ENCODE measurements around the gene ABCA1. TPM values are rescaled to one million over a fixed set of nuclear protein-coding genes. Genes with fewer than 3 reads are reported as not detected.
"Not testable (repeated sequence)": the region's sequence is repeated elsewhere in the genome, so short reads cannot be mapped to it uniquely, and the experiment has no call there.

ABCA1 gene
- total RNA-seq, 1 experiment from 2014 or later: 8.9 TPM

DNA sequence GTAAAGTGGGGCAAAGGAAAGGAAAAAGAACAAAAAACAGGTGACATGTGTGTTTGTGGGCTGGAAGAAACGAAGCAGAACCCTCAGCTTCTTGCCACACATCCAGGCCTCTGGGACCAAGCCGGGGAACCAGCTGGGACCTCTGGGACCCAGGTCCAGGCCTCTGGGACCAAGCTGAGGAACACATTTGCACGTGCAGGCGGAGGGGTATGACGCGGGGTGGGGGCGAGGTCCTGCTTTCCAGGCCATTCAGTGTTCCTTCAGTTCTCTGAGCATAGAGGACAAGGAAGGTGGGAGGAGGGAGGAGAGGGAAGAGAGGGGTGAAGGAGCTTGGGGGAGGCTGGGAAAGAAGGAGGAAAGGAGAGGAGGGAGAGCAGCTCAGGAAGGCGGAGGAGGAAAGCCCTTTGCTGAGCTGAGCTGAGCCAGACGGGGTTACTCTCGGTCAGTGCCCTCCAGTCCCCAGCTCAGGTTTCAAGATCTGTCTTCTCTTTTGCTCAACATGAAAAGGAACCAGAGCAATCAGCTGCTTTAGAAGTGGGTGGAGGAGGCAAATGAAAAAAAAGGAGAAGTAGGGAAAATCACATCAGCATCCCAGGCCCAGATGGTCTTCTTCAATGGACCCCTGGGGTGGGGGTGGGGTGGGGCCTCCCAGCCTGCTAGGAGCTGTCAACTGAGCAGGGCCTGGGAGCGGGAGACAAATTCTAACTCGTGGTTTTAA lies 59.1 kb downstream of the ABCA1 start:
- H3K4me1 ChIP-seq (replicated peaks): peaks cover 83% of the 10 kb centered on the region
- H3K9me3 ChIP-seq (replicated peaks): no peaks in the 10 kb centered on the region

GRCh38 chr9:104868303-104868686 lies 59.7 kb downstream of the ABCA1 start:
- Histone ChIP-seq H3K36me3 (no peaks in the 10 kb centered on the region), H3K9me3 (replicated peaks) (no peaks in the 10 kb centered on the region), H3K4me3 (no peak overlapping the region), H3K27me3 (replicated peaks) (no peaks in the 10 kb centered on the region), H3K27ac (no peak overlapping the region), H3K4me1 (replicated peaks) (peaks cover 83% of the 10 kb centered on the region)
- DNase-seq (ENCODE audit: low read depth in 1 of 2, low spot score in 2 of 2): no peak

More for the DNA sequence above, 59.1 kb downstream of the ABCA1 start:
- DNase-seq (ENCODE audit: low read depth in 1 of 2, low spot score in 2 of 2): peak; percentile 47 to 48
- Histone ChIP-seq H3K36me3 (no peaks in the 10 kb centered on the region), H3K27me3 (replicated peaks) (no peaks in the 10 kb centered on the region), H3K27ac (peak overlapping the region; percentile 30), H3K4me3 (no peak overlapping the region)

GRCh38 chr9:104866191-104866590 lies 61.8 kb downstream of the ABCA1 start:
- DNase-seq (ENCODE audit: low read depth in 1 of 2, low spot score in 2 of 2): no peak
- Histone ChIP-seq H3K4me1 (replicated peaks) (peaks cover 66% of the 10 kb centered on the region), H3K4me3 (no peak overlapping the region), H3K27ac (no peak overlapping the region), H3K36me3 (no peaks in the 10 kb centered on the region), H3K9me3 (replicated peaks) (no peaks in the 10 kb centered on the region), H3K27me3 (replicated peaks) (no peaks in the 10 kb centered on the region)

DNA sequence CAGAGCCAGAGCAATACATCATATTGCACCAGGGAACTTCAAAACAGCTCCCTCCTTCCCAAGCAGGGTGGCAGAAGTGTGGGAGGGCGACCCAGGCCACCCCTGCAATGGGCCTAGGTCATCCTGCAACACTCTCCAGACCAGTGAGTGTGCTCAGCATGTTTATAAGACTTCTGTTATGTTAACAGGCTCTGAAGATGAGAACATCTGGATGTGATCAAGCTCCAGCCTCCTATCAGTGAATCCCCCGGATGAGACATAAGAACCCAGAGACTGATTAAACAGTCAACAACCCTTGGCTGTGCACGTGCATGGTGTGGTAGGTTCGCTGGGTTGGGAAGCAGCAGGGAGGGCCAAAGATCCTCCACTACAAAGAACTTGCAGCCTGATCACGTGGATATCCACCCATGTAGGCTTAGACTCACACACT lies 63.3 kb downstream of the ABCA1 start:
- H3K36me3 ChIP-seq: no peaks in the 10 kb centered on the region
- peak; percentile 81 to 91 for DNase-seq (ENCODE audit: low read depth in 1 of 2, low spot score in 2 of 2)
- no peaks in the 10 kb centered on the region for H3K9me3 ChIP-seq (replicated peaks)
- no peak overlapping the region for H3K4me3 ChIP-seq
- H3K27me3 ChIP-seq (replicated peaks): no peaks in the 10 kb centered on the region
- peaks cover 53% of the 10 kb centered on the region for H3K4me1 ChIP-seq (replicated peaks)
- H3K27ac ChIP-seq: peak overlapping the region; percentile 83

DNA sequence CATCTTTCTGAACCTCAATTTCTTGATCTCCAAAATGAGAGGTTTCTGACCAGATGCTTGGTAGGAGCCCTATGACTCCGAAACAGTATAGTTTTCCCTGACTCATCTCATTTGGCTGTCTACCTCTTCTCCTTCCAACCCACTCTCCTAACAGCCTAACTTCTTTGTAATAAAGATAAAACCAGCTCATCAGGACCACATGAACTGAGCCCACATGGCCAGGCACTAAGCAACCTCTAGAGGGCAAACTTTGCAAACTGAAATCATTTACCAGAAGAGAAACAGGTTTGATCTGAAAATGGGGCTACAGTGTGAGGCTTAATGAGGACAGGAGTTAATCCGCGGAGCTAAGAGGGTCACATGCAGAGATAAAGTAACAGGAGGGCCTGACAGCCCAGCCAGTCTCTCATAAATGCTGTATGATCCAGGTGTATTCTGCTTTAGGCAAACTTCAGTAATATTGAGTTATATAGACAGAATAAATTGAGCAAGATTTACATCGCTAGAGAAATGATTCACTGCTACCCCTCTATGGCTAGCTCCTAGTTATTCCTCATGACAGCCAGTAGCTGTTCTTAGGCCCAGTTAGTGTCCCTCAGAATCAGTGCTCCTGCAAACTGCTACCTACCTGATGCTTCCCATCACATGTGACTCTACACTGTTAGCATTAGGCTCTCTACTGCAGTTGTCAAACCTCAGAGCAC lies 64.6 kb downstream of the ABCA1 start:
- peak overlapping the region; percentile 83 for H3K27ac ChIP-seq
- H3K4me1 ChIP-seq (replicated peaks): peaks cover 40% of the 10 kb centered on the region

GRCh38 chr9:104861397-104861796 lies 66.6 kb downstream of the ABCA1 start:
- DNase-seq (ENCODE audit: low read depth in 1 of 2, low spot score in 2 of 2): no peak
- Histone ChIP-seq H3K36me3 (0 out of 2 replicates have a peak, but pooled peaks cover 5% of the 10 kb centered on the region), H3K4me3 (no peak overlapping the region), H3K4me1 (replicated peaks) (peaks cover 33% of the 10 kb centered on the region), H3K27ac (no peak overlapping the region), H3K9me3 (replicated peaks) (no peaks in the 10 kb centered on the region), H3K27me3 (replicated peaks) (no peaks in the 10 kb centered on the region)

More for the DNA sequence above, 64.6 kb downstream of the ABCA1 start:
- 0 out of 2 replicates have a peak, but pooled peaks cover 3% of the 10 kb centered on the region for H3K36me3 ChIP-seq
- DNase-seq (ENCODE audit: low read depth in 1 of 2, low spot score in 2 of 2): peak; percentile 50 to 64
- no peak overlapping the region for H3K4me3 ChIP-seq
- H3K27me3 ChIP-seq (replicated peaks): no peaks in the 10 kb centered on the region
- no peaks in the 10 kb centered on the region for H3K9me3 ChIP-seq (replicated peaks)

GRCh38 chr9:104860263-104860662 lies 67.7 kb downstream of the ABCA1 start:
- no peak for DNase-seq (ENCODE audit: low read depth in 1 of 2, low spot score in 2 of 2)
- Histone ChIP-seq H3K27me3 (replicated peaks) (no peaks in the 10 kb centered on the region), H3K36me3 (0 out of 2 replicates have a peak, but pooled peaks cover 5% of the 10 kb centered on the region), H3K27ac (no peak overlapping the region), H3K4me1 (replicated peaks) (peaks cover 23% of the 10 kb centered on the region), H3K4me3 (no peak overlapping the region), H3K9me3 (replicated peaks) (no peaks in the 10 kb centered on the region)

- Histone ChIP-seq H3K27ac (no peak overlapping the region), H3K4me1 (replicated peaks) (peaks cover 9% of the 10 kb centered on the region), H3K9me3 (replicated peaks) (no peaks in the 10 kb centered on the region), H3K36me3 (0 out of 2 replicates have a peak, but pooled peaks cover 5% of the 10 kb centered on the region), H3K27me3 (replicated peaks) (no peaks in the 10 kb centered on the region), H3K4me3 (no peak overlapping the region)
- DNase-seq (ENCODE audit: low read depth in 1 of 2, low spot score in 2 of 2): no peak
These were observed 69.1 kb downstream of the ABCA1 start for GRCh38 chr9:104858846-104859245.

- Histone ChIP-seq H3K4me3 (no peak overlapping the region), H3K9me3 (replicated peaks) (no peaks in the 10 kb centered on the region), H3K27ac (no peak overlapping the region), H3K4me1 (replicated peaks) (peaks cover 4% of the 10 kb centered on the region), H3K27me3 (replicated peaks) (no peaks in the 10 kb centered on the region), H3K36me3 (0 out of 2 replicates have a peak, but pooled peaks cover 6% of the 10 kb centered on the region)
- no peak for DNase-seq (ENCODE audit: low read depth in 1 of 2, low spot score in 2 of 2)
These were observed 69.7 kb downstream of the ABCA1 start for GRCh38 chr9:104858271-104858670.

DNA sequence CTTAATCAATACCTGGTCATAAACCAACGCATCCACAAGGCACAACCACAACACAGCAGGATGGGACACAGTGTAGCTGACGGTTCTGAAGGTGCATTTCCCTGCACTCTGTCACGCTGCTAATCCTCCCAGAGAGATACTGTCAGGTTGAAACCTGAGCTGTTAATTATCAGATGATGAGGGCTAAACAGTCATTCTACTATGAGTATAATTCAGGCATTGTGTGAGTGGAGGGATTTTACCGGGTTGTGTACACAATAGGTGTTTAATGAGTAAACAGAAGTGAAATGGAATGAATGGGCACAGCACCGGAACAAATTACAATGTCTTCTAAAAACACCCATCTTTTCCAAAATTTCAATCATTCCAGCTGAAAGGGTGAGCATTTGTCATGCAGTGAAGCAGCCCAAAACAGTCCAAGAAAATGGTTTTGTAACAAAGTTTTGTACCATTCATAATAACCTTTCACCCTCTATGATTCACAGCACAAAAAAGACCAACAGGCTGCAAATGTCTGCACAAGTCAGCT lies 71.5 kb downstream of the ABCA1 start:
- Histone ChIP-seq H3K4me1 (replicated peaks) (no peaks in the 10 kb centered on the region), H3K4me3 (no peak overlapping the region), H3K9me3 (replicated peaks) (no peaks in the 10 kb centered on the region), H3K27ac (no peak overlapping the region), H3K36me3 (peaks cover 10% of the 10 kb centered on the region; the same call in 1 of the 2 replicates), H3K27me3 (replicated peaks) (no peaks in the 10 kb centered on the region)
- DNase-seq (ENCODE audit: low read depth in 1 of 2, low spot score in 2 of 2): no peak

- Histone ChIP-seq H3K9me3 (replicated peaks) (no peaks in the 10 kb centered on the region), H3K27me3 (replicated peaks) (no peaks in the 10 kb centered on the region), H3K4me1 (replicated peaks) (no peaks in the 10 kb centered on the region; the same call in 1 of the 2 replicates), H3K27ac (no peak overlapping the region), H3K36me3 (peaks cover 10% of the 10 kb centered on the region; the same call in 1 of the 2 replicates), H3K4me3 (no peak overlapping the region)
- no peak for DNase-seq (ENCODE audit: low read depth in 1 of 2, low spot score in 2 of 2)
These were observed 72.1 kb downstream of the ABCA1 start for GRCh38 chr9:104855807-104856206.

DNA sequence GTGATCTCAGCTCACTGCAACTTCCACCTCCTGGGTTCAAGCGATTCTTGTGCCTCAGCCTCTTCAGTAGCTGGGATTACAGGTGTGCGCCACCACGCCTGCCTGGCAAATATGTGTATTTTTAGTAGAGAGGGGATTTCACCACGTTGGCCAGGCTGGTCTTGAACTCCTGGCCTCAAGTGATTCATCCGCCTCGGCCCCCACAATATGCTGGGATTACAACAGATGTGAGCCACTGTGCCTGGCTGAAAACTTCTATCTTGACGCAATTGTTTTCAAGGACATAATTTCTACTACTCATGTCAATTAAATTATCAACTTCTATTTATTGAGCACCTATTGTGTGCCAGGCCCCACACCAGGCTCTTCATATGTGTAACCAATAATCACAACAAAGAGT lies 72.7 kb downstream of the ABCA1 start:
- H3K36me3 ChIP-seq: peaks cover 10% of the 10 kb centered on the region; the same call in 1 of the 2 replicates
- not testable (repeated sequence) for H3K4me3 ChIP-seq; H3K4me1 ChIP-seq (replicated peaks); DNase-seq (ENCODE audit: low read depth in 1 of 2, low spot score in 2 of 2); H3K9me3 ChIP-seq (replicated peaks); H3K27ac ChIP-seq; H3K27me3 ChIP-seq (replicated peaks)

- Histone ChIP-seq H3K4me3 (no peak overlapping the region), H3K4me1 (replicated peaks) (no peaks in the 10 kb centered on the region; the same call in 1 of the 2 replicates), H3K27me3 (replicated peaks) (no peaks in the 10 kb centered on the region), H3K27ac (no peak overlapping the region), H3K36me3 (peaks cover 10% of the 10 kb centered on the region; the same call in 1 of the 2 replicates), H3K9me3 (replicated peaks) (no peaks in the 10 kb centered on the region)
- no peak for DNase-seq (ENCODE audit: low read depth in 1 of 2, low spot score in 2 of 2)
These were observed 73.3 kb downstream of the ABCA1 start for GRCh38 chr9:104854613-104855012.

GRCh38 chr9:104853683-104854082 lies 74.3 kb downstream of the ABCA1 start:
- H3K4me3 ChIP-seq: no peak overlapping the region
- H3K36me3 ChIP-seq: peaks cover 10% of the 10 kb centered on the region; the same call in 1 of the 2 replicates
- no peak for DNase-seq (ENCODE audit: low read depth in 1 of 2, low spot score in 2 of 2)

More at GRCh38 chr9:104853683-104854082, 74.3 kb downstream of the ABCA1 start:
- H3K4me1 ChIP-seq (replicated peaks): no peaks in the 10 kb centered on the region; the same call in 1 of the 2 replicates
- no peaks in the 10 kb centered on the region for H3K27me3 ChIP-seq (replicated peaks)
- no peaks in the 10 kb centered on the region for H3K9me3 ChIP-seq (replicated peaks)
- no peak overlapping the region for H3K27ac ChIP-seq
